Fibroblast of mammary gland (primary cell): Measurements from ENCODE around the gene TDRD7.

ENCODE experiments used
- DNase-seq: peaks from one replicate; pipeline ENCODE4 v3.0.0-alpha.2; 2010; ENCODE audit warnings: low read depth
- H3K4me3 ChIP-seq: 2 replicates; pipeline ENCODE4 v1.5.1; 2011; ENCODE audit warnings: low read depth, mild to moderate bottlenecking, low read length, moderate library complexity; ENCODE audit not compliant: control insufficient read depth
- TF ChIP-seq, protein P1 (sequence below): conservative IDR thresholded peaks from 2 replicates; pipeline ENCODE4 v1.5.1; 2011; ENCODE audit warnings: low read depth, low read length, inconsistent platforms; ENCODE audit not compliant: control insufficient read depth, insufficient read depth

Gene TDRD7

GRCh38 chr9:97376902-97377301, 35.0 kb upstream of the TDRD7 start:
- DNase-seq = no peak
- no peak overlapping the region for H3K4me3 ChIP-seq
- TF ChIP-seq, protein P1, sequence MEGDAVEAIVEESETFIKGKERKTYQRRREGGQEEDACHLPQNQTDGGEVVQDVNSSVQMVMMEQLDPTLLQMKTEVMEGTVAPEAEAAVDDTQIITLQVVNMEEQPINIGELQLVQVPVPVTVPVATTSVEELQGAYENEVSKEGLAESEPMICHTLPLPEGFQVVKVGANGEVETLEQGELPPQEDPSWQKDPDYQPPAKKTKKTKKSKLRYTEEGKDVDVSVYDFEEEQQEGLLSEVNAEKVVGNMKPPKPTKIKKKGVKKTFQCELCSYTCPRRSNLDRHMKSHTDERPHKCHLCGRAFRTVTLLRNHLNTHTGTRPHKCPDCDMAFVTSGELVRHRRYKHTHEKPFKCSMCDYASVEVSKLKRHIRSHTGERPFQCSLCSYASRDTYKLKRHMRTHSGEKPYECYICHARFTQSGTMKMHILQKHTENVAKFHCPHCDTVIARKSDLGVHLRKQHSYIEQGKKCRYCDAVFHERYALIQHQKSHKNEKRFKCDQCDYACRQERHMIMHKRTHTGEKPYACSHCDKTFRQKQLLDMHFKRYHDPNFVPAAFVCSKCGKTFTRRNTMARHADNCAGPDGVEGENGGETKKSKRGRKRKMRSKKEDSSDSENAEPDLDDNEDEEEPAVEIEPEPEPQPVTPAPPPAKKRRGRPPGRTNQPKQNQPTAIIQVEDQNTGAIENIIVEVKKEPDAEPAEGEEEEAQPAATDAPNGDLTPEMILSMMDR = no peak

GRCh38 chr9:97382099-97382718, 29.7 kb upstream of the TDRD7 start:
- peak; percentile 8 for DNase-seq
- TF ChIP-seq, protein P1 = no peak
- H3K4me3 ChIP-seq = no peak overlapping the region

GRCh38 chr9:97384406-97385262, 27.3 kb upstream of the TDRD7 start:
- DNase-seq = no peak
- TF ChIP-seq, protein P1 = no peak
- no peak overlapping the region for H3K4me3 ChIP-seq

DNA sequence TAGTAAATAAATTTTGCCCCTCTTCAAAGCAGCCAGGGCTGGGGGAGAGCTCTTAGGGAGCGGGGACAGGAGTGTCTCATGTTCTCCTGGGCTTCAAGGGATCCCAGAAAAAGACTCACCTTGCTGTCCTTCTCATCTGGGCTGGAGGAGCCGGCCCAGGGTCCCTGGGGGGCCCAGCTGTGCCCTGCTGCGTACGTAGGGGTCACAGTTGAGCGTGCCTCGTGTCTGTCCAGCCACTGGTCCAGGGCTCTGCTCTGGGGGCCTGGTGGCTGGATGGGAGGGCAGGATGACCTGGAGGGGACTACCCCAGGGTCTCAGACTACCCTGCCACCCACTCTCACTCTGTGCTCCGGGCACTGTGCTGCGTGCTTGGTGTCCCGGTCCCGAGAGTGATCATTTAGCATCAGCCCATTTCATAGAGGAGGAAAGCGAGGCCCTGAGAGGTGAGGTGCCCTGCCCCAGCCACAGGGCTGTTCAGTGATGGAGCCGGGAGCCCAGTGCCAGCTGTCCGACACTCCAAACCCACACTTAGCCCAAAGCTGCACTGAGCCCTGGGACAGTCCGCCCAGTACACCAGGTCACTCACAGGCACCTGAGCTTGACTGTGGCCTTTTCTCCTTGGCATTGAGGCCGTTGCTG, 26.2 kb upstream of the TDRD7 start:
- H3K4me3 ChIP-seq = no peak overlapping the region
- TF ChIP-seq, protein P1 = no peak
- no peak for DNase-seq

GRCh38 chr9:97386265-97386633, 25.6 kb upstream of the TDRD7 start:
- TF ChIP-seq, protein P1 = no peak
- H3K4me3 ChIP-seq = no peak overlapping the region
- no peak for DNase-seq

- no peak overlapping the region for H3K4me3 ChIP-seq
- TF ChIP-seq, protein P1 = peak; percentile 96
Measured at GRCh38 chr9:97386733-97387503, 25.0 kb upstream of the TDRD7 start.

More at GRCh38 chr9:97386733-97387503, 25.0 kb upstream of the TDRD7 start:
- DNase-seq = peak; percentile 54
